Osteoblast (primary cell): ENCODE measurements around the gene UNKL. TPM values are rescaled to one million over a fixed set of nuclear protein-coding genes. Genes with fewer than 3 reads are reported as not detected.

Source experiments
- DNase-seq: peaks from one replicate; pipeline ENCODE4 v3.0.0; 2011; ENCODE audit warnings: low spot score, mixed read lengths; ENCODE audit not compliant: insufficient read length; ENCODE audit errors: missing footprints
- H2AFZ ChIP-seq: 2 replicates; pipeline ENCODE4 v1.6.0; 2011; ENCODE audit warnings: mild to moderate bottlenecking, low read length
- H3K27ac ChIP-seq: 2 replicates; pipeline ENCODE4 v1.5.1; 2011; ENCODE audit warnings: mild to moderate bottlenecking, low read depth, low read length, moderate library complexity
- H3K27me3 ChIP-seq: 2 replicates; pipeline ENCODE4 v1.6.0; 2012; ENCODE audit warnings: mild to moderate bottlenecking, control low read depth, inconsistent platforms, low read length, moderate library complexity; ENCODE audit not compliant: insufficient read depth
- H3K36me3 ChIP-seq: 2 replicates; pipeline ENCODE4 v1.5.1; 2011; ENCODE audit warnings: mild to moderate bottlenecking, low read length, control low read depth, moderate library complexity; ENCODE audit not compliant: insufficient read depth
- H3K4me1 ChIP-seq: 2 replicates; pipeline ENCODE4 v1.5.1; 2011; ENCODE audit warnings: mild to moderate bottlenecking, low read length, control low read depth, moderate library complexity; ENCODE audit not compliant: insufficient read depth
- H3K4me2 ChIP-seq: 2 replicates; pipeline ENCODE4 v1.6.0; 2011; ENCODE audit warnings: mild to moderate bottlenecking, low read length; ENCODE audit not compliant: insufficient read depth
- H3K4me3 ChIP-seq: fragments of 200-600 bp; sonication (generic); 3 replicates; pipeline ENCODE4 v1.5.1; 2012; ENCODE audit warnings: mild to moderate bottlenecking, low read length, inconsistent platforms; ENCODE audit not compliant: insufficient read depth
- H3K79me2 ChIP-seq: 2 replicates; pipeline ENCODE4 v1.6.0; 2012; ENCODE audit warnings: mild to moderate bottlenecking, low read length, control low read depth, inconsistent platforms; ENCODE audit not compliant: insufficient read depth
- H3K9me3 ChIP-seq: 2 replicates; pipeline ENCODE4 v1.5.1; 2011; ENCODE audit warnings: low read depth, low read length, control low read depth
- H4K20me1 ChIP-seq: 2 replicates; pipeline ENCODE4 v1.6.0; 2012; ENCODE audit warnings: mild to moderate bottlenecking, low read length, control low read depth; ENCODE audit not compliant: insufficient read depth
- CTCF ChIP-seq: IDR thresholded peaks from 2 replicates; pipeline ENCODE4 v1.5.1; 2011; ENCODE audit warnings: mild to moderate bottlenecking, low read depth, low read length, moderate library complexity; ENCODE audit errors: extremely low read depth
- total RNA-seq: library from RNA; depleted of rRNA; stranded (reverse); fragments of >200 nt; gene quantifications from 2 replicates; pipeline ENCODE4 v1.2.3, GENCODE V29; 2012

Gene UNKL
- total RNA-seq, 1 donor = 10.1 TPM

GRCh38 chr16:1333149-1333812 is 81.2 kb downstream of the UNKL start, which contains the start of gene BAIAP3:
Gene BAIAP3, plus strand, starts transcription at chr16:1333645. Its CDS starts 4,905 bp downstream, at chr16:1338550.
- no peaks in the 10 kb centered on the region for H3K4me1 ChIP-seq
- TF ChIP-seq CTCF = no peak
- H3K27me3 ChIP-seq = peaks cover 52% of the 10 kb centered on the region
- H2AFZ ChIP-seq = no peak within 1 kb of the TSS
- no peak within 1 kb of the TSS for H3K4me3 ChIP-seq
- no peaks in the 10 kb centered on the region for H4K20me1 ChIP-seq
- no peaks in the 10 kb centered on the region for H3K79me2 ChIP-seq
- H3K9me3 ChIP-seq = peaks cover 4% of the 10 kb centered on the region
- no peak within 1 kb of the TSS for H3K4me2 ChIP-seq
- H3K27ac ChIP-seq = no peak within 1 kb of the TSS
- DNase-seq = peak; percentile 98
- H3K36me3 ChIP-seq = no peaks in the 10 kb centered on the region

- no peak for TF ChIP-seq CTCF
- Histone ChIP-seq H3K4me2 (no peak overlapping the region), H3K27me3 (peaks cover 52% of the 10 kb centered on the region)
These were observed 81.8 kb downstream of the UNKL start for GRCh38 chr16:1332618-1333148.

GRCh38 chr16:1331712-1332617 is 82.5 kb downstream of the UNKL start:
- no peaks in the 10 kb centered on the region for H3K79me2 ChIP-seq
- H4K20me1 ChIP-seq = no peaks in the 10 kb centered on the region
- H3K4me2 ChIP-seq = no peak overlapping the region
- no peak overlapping the region for H3K27ac ChIP-seq
- TF ChIP-seq CTCF = no peak
- peak; percentile 92 for DNase-seq
- no peak overlapping the region for H3K4me3 ChIP-seq
- H3K36me3 ChIP-seq = no peaks in the 10 kb centered on the region
- no peaks in the 10 kb centered on the region for H3K4me1 ChIP-seq
- no peak overlapping the region for H2AFZ ChIP-seq
- peaks cover 4% of the 10 kb centered on the region for H3K9me3 ChIP-seq
- H3K27me3 ChIP-seq = peaks cover 52% of the 10 kb centered on the region

More at GRCh38 chr16:1332618-1333148, 81.8 kb downstream of the UNKL start:
- H3K4me3 ChIP-seq = no peak overlapping the region
- peaks cover 4% of the 10 kb centered on the region for H3K9me3 ChIP-seq
- no peaks in the 10 kb centered on the region for H3K36me3 ChIP-seq
- H2AFZ ChIP-seq = no peak overlapping the region
- H4K20me1 ChIP-seq = no peaks in the 10 kb centered on the region
- no peaks in the 10 kb centered on the region for H3K4me1 ChIP-seq
- H3K27ac ChIP-seq = no peak overlapping the region
- no peaks in the 10 kb centered on the region for H3K79me2 ChIP-seq
- no peak for DNase-seq
